HG03378 (cell line): ENCODE measurements around the gene CRYZL1.

Experiments
- ATAC-seq: cut with Tn5 transposase; IDR thresholded peaks from one replicate; pipeline ENCODE4 v1.9.1; 2021; ENCODE audit warnings: mild to moderate bottlenecking, moderate library complexity; ENCODE audit not compliant: unreplicated experiment

The CRYZL1 gene

GRCh38 chr21:33567914-33568313 lies 73.6 kb downstream of the CRYZL1 start:
- ATAC-seq: no peak

- ATAC-seq: no peak
Observed at GRCh38 chr21:33566514-33566913, 75.0 kb downstream of the CRYZL1 start.

DNA sequence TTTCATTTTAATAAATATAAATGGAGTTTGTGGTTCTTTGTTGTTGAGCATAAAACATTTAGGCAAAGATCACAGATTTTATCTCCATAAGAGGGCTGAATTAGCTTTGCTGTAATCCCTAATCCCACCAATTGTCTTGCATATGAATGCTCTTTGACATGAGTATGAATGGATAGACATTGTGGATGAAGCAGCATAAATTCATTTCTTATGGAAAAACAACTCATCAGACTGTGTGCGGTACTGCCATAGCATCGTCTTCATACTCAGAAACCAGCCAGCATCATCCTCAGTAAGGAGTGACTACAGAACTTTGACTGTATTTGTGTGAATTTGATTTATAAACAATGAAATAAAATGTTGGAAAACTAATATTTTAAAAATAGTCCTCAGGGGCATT lies 79.2 kb downstream of the CRYZL1 start:
- ATAC-seq: no peak

DNA sequence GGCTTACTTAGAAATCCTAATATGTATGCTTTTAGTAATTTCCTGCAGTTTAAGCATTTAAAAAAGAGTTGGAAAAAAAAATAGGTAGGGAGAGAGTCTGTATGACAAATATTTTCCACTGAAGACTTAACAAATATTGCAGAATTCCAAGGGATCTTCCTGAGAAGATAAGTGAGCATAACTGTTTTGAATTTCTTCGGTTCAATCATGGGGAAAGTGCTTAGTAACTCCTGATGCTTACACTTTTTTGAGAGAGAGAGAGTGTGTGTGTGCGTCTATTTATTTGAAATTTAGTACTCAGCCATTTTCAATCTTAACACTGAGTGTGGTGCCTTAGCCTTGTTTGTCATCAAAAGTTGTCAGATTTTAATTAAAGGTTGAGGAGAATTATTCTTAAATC lies 80.2 kb downstream of the CRYZL1 start:
- no peak for ATAC-seq

DNA sequence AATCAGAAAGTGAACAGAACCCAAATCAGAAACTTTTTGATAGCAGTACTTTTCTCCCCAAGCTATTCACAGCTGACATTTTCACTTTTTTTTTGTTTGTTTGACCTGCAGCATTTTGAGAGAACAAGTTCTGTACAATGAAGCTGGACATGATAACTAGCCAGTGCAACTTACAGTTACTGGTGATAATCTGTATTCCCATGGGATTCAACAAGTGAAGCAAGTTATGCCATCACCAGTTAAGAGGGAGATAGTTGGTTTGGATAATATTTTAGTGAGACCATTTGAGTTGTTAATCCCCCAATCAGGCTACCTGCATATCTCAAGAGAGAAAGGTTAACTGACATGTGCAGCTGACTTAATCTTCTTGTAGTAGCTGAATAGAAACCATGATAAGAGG lies 80.6 kb downstream of the CRYZL1 start:
- no peak for ATAC-seq

- ATAC-seq: no peak
Observed at GRCh38 chr21:33559813-33560212, 81.7 kb downstream of the CRYZL1 start.

- no peak for ATAC-seq
Observed at GRCh38 chr21:33558777-33559421, 82.6 kb downstream of the CRYZL1 start.

DNA sequence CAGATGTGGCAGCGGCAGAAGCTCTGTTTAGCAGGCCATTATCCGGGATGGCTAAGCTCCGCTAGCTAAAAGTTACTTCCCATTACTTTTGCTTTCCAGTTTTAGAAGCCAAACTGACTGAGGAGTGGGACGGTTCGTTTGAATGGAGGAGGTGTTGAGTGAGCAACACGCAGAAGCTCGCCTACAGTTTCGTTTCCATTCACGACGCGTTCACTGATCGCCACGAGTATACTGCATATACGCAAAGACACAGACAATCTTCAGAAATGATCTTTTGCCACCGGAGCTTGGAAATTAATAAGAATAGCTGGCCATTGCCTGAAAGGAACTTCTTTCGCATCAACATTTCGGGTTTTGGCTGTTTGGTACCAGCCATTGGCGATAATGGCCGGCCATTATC lies 84.1 kb downstream of the CRYZL1 start:
- ATAC-seq: no peak

GRCh38 chr21:33554982-33555344 lies 86.6 kb downstream of the CRYZL1 start:
- no peak for ATAC-seq

DNA sequence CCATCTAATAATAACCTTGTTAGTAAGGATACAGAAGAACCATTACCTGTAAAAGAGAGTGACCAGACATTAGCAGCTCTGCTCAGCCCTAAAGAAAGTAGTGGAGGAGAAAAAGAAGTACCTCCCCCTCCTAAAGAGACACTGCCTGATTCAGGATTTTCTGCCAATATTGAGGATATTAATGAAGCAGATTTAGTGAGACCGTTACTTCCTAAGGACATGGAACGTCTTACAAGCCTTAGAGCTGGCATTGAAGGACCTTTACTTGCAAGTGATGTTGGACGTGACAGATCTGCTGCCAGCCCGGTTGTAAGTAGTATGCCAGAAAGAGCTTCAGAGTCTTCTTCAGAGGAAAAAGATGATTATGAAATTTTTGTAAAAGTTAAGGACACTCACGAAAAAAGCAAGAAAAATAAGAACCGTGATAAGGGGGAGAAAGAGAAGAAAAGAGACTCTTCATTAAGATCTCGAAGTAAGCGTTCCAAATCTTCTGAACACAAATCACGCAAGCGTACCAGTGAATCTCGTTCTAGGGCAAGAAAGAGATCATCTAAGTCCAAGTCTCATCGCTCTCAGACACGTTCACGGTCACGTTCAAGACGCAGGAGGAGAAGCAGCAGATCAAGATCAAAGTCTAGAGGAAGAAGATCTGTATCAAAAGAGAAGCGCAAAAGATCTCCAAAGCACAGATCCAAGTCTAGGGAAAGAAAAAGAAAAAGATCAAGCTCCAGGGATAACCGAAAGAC lies 87.1 kb downstream of the CRYZL1 start:
- ATAC-seq: no peak

GRCh38 chr21:33552999-33553598 lies 88.4 kb downstream of the CRYZL1 start:
- no peak for ATAC-seq

DNA sequence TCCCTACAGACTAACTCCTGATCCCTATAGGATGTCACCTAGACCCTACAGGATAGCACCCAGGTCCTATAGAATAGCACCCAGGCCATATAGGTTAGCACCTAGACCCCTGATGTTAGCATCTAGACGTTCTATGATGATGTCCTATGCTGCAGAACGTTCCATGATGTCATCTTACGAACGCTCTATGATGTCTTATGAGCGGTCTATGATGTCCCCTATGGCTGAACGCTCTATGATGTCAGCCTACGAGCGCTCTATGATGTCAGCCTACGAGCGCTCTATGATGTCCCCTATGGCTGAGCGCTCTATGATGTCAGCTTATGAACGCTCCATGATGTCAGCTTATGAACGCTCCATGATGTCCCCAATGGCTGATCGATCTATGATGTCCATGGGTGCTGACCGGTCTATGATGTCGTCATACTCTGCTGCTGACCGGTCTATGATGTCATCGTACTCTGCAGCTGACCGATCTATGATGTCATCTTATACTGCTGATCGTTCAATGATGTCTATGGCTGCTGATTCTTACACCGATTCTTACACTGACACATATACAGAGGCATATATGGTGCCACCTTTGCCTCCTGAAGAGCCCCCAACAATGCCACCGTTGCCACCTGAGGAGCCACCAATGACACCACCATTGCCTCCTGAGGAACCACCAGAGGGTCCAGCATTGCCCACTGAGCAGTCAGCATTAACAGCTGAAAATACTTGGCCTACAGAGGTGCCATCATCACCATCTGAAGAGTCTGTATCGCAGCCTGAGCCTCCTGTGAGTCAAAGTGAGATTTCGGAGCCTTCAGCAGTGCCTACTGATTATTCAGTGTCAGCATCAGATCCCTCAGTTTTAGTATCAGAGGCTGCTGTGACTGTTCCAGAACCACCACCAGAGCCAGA lies 89.2 kb downstream of the CRYZL1 start:
- ATAC-seq: no peak

DNA sequence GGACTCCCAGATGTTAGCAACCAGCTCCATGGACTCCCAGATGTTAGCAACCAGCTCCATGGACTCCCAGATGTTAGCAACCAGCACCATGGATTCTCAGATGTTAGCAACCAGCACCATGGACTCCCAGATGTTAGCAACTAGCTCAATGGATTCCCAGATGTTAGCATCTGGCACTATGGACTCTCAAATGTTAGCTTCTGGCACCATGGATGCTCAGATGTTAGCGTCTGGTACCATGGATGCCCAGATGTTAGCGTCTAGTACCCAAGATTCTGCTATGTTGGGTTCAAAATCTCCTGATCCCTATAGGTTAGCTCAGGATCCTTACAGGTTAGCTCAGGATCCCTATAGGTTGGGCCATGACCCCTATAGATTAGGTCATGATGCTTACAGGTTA lies 89.9 kb downstream of the CRYZL1 start:
- ATAC-seq: no peak

- no peak for ATAC-seq
Observed at GRCh38 chr21:33550772-33551660, 90.5 kb downstream of the CRYZL1 start.

GRCh38 chr21:33549848-33550771 lies 91.4 kb downstream of the CRYZL1 start:
- no peak for ATAC-seq

DNA sequence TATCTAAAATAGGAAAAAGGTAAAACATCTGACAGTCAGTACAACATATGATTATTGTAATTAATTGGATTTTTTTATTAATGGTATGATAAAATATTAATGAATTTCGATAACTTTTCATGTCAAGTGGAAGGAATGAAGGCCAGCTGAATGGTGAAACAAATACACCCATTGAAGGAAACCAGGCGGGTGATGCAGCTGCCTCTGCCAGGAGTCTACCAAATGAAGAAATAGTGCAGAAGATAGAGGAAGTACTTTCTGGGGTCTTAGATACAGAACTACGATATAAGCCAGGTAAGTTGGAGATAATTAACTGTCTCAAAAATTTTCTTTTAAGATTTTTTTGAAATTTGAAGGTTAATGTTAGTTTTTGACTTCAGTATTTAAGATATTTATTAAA lies 95.5 kb downstream of the CRYZL1 start:
- no peak for ATAC-seq

DNA sequence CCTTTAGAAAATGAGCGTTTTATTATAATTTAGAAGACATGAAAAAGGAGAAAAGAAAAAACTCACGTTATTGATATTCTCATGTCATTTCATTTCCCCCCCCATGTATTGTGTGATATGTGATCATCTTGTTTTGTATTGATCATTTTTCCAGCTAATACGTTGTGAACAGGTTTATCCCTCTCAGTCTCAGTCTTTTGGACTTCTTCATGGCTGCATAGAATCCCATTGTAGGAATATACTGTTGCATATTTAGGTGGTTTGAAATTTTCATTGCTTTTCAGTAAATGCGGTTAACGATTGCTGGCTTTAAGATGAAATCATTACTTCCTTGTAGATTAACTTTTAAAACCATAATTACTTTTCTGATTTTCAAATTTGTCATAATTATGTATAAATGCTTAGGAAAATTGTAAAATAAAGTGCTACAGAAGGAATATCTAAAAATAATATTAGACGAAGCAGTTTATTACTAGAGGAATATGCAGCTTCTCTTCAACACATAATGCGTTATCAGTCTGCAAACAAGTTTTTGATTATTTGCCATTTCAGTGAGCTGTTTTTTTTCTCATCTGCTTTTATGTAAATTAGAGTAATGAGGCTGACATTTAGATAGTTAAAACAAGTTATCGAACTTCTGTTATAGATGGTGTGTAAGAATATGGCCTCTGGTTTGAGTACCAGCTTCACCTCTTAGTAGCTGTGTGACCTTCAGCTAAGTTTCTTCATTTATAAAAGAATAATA lies 96.9 kb downstream of the CRYZL1 start:
- ATAC-seq: no peak

DNA sequence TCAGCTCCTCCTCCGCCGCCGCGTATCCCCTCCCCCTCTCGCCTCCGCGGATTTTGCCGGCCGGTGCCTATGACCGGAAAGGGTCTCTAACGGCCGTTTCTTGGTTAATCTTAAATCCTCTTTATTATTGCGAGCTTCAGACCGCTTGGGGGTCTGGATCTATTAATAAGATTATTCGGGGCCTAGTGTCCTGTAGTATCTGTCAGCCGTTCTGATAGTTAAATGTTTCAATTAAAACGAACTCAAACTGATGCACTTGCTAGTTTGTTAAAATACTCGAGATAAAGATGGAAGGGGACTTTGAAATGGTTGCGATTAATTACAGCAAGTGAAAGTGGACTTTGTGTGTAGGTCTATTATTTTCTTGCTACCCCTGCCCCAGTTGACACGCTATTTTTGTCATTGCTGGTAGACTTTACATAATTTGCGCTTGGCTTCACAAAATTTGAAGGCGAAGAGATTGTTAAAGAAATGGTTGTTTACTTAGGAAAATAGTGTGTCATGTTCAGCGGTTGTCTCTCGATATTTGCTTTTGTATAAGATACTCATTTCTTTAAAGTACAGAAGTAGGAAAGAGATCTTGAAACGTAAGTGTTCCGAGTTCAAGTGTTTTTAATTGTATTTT lies 97.9 kb downstream of the CRYZL1 start:
- ATAC-seq: no peak
